Stimulated activated CD8-positive, alpha-beta memory T cell treated with anti-CD3 and anti-CD28 coated beads, Interleukin-15, amount 100 ng/mL, for 4 hours (primary cell): ENCODE results near the gene KIF25.
"Not testable (repeated sequence)": the region's sequence is repeated elsewhere in the genome, so short reads cannot be mapped to it uniquely, and the experiment has no call there.

ENCODE experiments used
- DNase-seq, 2 donors: peaks; one replicate each; pipeline ENCODE4 v3.0.0-alpha.2; 2020; ENCODE audit warnings: low read depth in 2 of 2

Gene KIF25

DNA sequence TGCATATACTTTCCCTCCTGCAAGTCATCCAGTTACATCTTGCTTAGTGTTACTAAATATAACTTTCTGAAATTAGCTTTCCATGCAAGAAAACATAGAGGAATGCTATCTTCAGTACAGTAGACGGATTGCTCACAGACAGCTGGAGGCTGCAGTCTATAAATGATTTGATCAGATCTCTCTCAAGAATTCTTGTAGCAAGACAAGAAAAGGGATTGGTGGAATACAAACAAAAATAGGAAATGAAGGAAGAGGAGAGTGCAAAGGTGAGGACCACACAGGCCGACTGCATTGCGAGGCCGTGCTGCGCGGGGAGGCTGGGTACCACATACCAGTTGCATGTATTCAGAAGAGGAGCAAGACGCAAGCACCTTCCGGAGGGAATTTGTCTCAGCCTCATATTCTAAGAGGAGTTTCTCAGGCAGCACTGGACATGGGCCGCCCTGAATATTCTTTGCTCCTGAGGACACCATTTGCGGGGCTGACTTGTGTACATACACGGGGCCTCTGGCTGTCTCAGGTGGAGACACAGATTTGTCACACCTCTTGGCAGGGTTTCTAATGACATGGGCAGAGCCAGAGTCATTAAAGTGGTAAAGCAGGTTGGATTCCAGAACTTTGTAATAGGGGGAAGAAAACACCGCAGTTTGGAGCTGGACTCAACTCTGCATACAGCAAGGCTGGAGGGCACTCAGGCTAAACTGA, 22.7 kb upstream of the KIF25 start:
- DNase-seq, result no peak

DNA sequence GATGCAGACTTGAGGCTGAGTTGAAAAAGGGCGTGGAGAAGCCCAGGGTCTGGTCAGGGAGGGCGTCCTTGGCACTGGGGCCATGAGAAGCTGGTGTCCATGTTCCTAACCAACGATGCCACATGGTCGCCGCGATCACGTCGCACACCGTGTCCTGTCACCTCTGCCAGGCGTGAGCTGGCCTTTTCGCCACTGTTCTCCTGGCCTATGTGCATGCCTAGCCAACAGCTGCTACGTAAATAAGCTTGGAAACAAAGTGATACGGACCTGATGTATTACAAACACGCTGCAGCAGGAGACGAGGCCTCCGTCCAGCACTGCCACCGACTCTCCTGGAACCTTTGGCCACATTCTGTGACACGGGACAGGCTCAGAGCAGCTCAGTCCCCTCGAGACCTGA, 22.0 kb upstream of the KIF25 start:
- DNase-seq, result no peak

DNA sequence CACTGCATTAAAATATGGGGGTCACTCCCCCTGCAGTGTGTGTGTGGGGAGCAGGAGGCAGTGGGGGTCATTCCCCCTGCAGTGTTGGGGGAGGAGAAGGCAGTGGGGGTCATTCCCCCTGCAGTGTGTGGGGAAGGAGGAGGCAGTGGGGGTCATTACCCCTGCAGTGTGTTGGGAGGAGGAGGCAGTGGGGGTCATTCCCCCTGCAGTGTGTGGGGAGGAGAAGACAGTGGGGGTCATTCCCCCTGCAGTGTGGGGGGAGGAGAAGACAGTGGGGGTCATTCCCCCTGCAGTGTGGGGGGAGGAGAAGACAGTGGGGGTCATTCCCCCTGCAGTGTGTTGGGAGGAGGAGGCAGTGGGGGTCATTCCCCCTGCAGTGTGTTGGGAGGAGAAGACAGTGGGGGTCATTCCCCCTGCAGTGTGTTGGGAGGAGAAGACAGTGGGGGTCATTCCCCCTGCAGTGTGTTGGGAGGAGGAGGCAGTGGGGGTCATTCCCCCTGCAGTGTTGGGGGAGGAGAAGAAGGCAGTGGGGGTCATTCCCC, 21.3 kb upstream of the KIF25 start:
- not testable (repeated sequence) for DNase-seq

DNA sequence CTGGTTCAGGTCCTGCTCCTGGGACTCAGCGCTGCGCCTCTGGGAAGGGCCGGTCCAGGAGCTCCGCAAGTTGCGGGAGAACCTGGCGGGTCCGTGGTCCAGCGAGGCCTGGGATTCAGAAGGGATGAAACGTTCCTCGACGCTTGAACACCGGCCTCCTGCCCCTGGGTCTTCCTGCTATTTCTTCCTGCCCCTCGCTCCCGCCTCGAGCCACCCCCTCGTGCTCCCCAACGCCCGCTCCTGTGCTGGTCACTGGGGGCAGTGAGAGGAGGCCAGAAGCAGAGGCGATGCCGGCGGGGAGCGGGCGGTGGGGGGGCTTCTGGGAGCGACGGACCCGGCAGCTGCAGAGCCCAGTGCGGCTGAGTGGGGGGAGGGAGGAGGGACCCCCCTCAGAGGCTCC, 20.8 kb upstream of the KIF25 start:
- no peak for DNase-seq

DNA sequence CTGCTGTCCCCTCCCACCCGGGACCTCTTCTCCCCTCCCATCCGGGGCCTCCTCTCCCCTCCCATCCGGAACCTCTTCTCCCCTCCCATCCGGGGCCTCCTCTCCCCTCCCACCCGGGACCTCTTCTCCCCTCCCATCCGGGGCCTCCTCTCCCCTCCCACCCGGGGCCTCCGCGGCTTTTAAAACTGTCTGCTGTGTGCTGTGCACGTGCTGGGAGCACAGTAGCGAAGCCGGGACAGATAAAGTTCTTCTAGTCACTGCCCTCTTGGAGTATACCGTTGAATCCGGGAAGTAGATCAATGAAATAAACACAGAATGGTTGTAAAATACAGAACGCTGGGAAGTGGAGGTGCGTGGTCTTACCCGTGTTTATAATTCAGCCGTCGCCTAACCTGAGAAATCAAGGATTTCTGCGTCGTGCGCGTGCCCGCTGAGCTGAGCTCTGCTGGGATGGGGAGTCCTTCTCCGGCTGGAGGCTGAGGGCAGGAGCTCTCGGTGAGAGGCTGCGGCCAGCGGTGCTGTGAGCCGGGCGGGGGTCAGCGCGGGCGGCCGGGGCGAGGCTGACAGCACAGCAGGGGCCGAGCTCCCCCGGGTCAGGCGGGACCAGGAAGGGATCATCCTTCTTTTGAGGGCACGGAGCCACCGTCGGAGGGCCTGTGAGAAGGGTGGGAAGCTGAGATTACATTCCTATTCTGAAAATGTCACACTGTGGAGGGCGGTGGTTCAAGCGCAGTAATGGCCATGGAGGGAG, 19.6 kb upstream of the KIF25 start:
- DNase-seq, result no peak

DNA sequence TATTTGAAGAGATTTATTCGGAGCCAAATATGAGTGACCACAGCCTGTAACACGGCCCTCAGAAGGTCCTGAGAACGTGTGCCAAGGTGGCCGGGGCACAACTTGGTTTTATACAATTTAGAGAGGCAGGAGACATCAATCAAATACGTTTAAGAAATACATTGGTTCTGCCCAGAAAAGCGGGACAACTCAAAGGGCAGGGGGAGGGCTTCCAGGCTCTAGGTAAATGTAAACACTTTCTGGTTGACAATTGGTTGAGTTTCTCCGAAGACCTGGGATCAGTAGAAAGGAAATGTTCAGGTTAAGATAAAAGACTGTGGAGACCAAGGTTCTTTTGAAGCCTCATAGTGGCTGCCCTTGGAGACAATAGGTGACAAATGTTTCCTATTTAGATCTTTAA, 18.9 kb upstream of the KIF25 start:
- DNase-seq, result no peak

DNA sequence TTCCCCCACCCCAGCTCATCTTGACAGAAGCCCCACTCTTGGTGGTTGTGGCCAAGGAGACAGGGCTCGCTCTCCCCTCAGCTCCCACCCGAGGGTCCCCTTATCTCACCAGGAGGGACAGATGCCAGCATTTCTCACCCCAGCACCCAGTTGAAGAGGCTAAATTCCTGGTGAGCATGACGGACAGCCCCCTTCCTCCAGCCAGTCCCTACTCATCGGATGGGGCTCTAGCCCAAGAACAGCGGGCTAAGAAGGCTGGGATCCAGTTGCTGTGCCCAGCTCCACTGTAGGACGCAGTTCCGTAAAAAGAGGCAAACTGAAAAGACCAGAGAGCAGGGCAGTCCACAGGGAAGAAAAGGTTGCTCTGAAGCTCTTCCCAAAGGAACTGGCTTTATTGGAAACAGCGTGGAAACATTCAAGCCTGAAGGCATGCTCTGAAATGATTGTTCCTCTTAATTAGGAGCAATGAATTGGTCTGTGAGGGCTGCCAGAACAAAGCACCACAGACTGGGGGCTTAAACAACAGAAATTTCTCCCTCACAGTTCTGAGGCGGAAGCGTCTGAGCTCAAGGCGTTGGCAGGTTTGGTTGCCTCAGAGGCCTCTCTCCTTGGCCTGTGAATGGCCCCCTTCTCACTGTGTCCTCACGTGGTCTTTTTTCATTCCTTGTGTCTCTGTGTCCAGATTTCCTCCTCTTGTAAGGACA, 17.9 kb upstream of the KIF25 start:
- DNase-seq, result no peak

DNA sequence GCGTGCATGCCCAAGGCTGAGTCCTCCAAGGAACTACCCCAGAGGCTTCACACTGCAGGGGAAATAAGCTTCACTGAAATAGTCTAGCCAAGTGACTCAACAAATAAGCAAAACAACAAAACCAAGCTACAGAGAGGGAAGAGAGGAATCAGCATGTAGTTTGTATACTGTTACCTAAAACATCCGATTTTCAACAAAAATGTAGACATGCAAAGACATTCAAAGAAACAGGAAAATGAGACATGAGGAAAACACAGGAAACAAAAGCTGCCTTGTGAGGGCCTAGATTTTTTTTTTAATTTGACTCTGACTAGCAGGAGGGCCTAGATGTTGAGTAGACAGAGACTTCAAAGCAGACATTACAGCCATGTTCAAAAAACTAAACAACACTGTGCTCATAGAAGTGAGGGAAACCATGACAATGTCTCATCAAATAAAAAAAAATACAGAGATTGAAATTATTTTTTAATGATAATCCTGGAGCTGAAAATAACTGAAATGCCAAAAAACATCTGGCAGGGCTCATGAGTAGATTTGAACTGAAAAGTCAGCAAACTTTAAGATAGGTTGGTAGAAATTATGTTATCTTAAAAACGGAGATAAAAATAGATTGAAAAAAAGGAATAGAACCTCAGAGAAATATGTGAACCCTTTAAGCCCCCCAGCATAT, 16.4 kb upstream of the KIF25 start:
- no peak for DNase-seq

DNA sequence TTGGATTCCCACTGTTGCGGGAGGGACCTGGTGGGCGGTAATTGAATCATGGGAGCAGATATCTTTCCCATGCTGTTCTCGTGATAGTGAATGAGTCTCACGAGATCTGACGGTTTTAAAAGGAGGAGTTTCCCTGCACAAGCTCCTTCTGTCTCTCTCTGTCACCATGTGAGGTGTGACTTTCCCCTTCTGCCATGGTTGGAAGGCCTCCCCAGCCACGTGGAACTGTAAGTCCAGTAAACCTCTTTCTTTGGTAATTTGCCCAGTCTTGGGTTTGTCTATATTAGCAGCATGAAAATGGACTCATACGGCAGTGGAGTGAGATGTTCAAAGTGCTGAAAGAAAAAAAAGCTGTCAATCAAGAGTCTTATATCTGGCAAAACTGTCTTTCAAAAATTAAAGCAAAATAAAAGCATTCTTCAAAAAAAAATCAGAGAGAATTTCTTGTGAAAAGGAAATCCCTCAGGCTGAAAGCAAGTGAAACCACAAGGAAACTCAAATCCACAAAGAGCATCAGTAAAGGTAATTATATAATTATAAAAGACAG, 15.5 kb upstream of the KIF25 start:
- no peak for DNase-seq

DNA sequence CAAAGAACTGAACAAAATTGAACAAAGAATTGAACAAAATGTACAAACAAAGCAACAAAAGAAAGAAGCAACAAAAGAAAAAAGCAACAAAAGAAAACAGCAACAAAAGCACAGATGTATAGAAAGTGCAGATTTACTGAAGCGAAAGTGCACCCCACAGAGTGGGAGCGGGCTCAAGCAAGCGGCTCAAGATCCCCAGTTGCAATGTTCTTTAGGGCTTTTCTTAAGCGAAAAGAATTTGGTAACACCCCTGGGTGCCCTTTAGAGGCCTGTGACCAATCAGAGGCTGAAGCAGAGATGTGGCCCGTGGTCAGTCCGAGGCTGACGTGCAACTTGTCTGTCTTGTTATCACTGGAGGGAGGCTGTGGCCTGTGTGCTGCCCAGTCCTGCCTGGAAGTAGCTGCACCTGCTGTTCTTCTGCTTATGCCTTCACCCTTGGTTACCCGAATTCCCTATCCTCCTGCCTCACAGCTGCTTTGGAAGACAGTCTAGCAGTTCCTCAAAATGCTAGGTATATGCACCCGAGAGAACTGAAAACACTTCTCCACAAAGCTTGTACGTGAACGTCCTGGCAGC, 13.2 kb upstream of the KIF25 start:
- DNase-seq, result no peak

DNA sequence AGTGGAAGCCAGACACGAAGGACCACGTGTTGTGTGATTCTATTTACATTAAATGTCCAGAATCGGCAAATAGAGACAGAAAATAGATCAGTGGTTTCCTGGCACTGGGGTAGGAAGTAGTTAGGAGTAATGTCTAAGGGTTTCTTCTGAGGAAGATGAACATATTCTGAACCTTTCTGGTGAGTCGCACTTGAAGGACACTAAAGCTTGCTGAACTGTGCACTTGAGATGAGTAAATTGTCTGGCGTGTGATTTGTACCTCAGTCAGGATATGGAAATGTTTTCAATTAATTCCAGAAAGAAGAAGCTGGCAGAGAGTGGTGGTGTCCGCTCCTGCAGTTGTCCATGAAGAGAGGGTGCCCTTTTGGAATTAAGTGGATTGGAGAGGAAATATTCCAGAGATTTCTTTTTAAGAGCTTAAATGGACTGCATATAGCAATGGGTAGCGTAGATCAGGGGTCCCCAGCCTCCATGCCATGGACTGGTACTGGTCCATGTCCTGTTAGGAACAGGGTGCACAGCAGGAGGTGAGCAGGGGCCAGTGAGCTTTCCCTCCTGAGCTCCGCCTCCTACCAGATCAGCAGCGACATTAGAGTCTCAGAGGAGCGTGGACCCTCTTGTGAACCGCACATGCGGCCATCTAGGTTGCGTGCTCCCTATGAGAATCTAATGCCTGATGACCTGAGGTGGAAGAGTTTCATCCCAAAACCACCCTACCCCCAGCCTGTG, 12.4 kb upstream of the KIF25 start:
- DNase-seq, result no peak

DNA sequence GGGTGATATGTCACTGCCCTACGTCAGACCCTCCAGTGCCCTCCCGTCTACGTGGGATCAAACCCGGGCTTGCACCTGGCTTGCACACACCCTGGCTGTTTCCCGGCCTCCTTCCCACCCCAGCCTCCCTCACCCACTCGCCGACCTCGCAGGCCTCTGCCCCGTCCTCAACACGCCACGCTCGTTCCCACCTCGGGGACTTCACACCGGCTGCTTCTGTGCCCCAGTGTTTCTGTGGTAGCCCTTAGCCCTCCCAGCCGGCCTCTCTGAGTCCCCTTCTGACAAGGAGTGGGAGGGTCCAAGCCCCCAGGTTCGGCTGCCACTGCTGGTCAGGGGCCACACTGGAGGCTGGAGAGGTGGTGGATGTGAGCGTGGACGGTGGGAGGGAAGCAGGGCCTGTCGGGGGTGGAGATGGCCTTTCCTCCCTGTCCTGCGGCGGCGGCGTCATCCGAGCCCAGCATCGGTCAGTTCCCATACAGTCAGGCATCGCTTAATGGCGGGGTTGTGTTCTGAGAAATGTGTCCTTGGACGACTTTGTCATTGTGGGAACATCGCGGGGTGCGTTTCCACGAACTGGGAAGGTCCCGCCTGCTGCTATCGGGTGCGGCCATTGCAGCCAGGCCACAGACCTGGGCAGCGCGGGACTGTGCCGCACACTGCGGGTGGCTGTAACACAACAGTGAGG, 11.4 kb upstream of the KIF25 start:
- no peak for DNase-seq

DNA sequence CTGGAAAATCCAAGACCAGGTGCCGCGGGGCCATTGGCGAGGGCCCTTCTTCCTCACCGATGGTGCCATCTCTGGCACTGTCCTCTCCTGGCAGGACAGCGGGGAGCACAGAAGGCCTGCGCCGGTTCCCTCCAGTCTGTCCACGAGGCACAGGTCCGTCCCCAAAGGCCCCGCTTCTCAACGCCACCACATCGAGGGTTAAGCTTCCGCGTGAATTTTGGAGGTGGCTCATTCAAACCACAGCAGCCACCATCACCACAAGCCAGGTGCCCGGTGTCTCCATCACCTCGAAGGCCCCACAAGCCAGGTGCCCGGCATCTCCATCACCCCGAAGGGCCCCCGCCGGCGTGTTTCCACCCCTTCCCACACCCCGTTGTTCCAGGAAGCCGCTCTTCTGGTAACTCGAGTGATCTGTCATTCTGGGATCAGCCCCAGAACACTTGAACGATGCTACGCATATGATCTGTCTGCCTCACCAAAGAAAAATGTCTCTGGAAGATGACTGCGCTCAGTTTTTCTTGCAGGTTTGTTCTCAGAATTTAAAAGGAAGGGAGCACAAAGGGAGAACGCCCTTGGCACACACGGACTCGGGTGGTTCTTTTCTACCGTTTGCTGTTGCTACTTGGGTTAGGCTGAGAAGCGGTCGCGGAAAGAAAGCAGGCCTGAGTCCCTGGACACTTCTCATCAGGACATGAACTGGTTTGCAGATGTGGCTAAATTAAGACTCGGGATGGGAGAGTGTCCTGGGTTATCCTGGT, 9.9 kb upstream of the KIF25 start:
- no peak for DNase-seq

DNA sequence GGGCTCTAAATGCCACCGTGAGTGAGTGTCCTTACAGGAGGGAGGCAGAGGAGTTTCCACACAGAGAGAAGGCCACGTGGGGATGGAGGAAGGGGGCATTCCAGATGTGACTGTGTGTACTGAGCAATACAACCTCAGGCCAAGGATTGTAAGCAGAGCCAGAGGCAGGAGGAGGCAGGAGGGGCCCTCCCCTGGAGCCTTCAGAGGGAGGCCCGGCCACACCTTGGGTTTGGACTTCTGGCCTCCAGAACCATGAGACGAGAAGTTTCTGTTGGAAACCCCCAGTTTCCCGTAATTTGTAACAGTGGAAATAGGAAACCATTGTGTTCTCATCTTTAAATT, 9.3 kb upstream of the KIF25 start:
- no peak for DNase-seq

DNA sequence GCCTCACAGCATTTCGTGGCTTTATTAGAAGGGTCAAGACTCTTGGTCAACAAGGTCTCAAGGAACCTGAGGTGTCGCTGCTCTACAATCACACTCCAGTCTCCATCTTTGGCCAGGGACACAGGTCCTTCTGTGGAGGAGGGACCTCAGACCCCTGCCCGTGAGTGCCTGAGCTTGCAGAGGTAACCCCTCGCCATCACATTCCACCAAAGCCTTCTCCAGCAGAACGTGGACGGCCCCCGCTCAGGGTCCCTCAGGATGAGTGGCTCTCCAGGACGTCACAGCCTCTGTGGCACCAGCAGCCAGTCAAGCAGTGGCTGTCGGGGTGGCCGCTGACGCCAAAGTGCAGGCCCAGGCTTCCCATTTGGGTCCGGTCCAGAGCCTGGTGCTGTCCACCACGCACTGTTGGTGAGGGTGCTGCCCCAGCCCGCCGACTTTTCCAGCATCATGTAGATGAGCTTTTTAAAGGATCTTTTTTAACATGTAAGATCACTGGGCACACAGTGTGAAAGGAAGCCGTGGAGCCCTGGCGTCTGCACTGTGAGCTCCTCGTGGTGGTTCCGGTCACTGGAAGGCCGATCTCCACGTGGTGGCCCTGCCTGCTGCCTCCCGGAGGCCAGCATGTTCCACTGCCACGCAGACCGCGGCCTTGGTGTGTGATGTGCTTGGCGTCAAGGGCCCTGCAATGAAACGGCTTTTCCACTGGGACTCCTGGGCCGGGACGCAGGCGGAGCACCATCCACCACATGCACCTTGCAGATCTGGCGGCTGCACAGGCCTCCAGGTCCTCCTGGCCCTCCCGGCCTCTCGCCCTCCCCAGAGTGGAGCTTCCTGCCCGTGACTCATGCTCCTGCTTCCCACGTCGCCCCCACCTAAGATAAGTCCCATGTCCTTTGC, 8.3 kb upstream of the KIF25 start:
- no peak for DNase-seq

DNA sequence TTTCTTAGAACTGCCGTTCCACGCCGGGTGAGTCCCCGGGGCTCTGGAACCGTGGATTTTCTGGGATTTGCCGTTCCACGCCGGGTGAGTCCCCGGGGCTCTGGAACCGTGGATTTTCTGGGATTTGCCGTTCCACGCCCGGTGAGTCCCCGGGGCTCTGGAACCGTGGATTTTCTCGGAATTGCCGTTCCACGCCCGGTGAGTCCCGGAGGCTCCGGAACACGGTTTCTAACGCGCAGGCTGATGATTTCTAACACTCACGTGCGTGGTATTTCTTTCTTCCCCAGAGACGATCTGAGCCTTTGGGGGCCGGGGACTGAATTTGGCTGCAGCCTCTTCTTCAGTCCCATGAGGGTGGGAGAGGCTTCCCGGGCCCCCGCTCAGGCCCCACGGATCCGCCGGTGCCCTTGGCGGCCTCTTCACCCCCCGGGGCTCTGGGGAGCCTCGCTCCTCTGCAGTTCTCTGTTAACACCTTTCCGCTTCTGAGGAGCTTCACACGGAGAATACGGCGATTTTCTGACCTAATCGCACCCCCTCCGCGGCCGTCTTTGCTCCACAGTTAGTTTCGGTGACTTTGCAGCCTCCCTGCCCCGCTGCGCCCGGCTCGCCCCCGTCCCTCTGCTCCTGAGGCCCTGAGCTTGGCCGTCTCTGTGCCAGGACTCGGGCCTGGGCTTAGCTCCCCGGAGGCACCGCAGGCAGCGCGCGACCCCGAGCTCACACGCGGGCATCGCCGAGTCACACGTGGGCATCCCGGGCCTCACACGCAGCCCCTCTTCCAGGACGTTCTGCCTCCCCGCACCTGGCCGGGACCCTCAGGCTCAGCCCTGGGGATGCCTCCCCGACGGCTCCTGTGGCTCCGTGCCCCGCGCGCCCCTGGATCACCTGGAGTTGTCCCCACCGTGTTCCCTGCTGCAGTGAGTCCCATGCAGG, 7.2 kb upstream of the KIF25 start:
- DNase-seq, result no peak

DNA sequence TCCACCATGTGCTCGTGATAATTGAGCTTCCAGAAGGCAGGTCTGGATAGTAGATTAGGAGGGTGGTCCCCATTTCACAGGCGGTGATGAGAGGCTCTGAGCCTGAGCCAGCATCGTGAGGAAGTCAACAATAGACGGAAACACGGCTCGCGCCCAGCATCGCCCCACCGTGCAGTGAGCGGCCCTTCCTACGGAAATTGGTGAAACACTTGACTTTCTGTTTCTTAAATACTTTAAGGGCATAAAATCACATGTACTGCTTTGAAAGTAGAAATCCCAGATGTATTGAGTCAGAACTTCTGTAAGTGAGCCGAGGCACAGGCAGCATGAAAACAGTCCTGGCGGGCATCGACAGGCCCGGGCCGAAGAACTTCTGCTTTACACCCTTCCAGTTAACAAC, 4.3 kb upstream of the KIF25 start:
- no peak for DNase-seq
